ENCODE results near the gene UNC13B.

Gene UNC13B

DNA sequence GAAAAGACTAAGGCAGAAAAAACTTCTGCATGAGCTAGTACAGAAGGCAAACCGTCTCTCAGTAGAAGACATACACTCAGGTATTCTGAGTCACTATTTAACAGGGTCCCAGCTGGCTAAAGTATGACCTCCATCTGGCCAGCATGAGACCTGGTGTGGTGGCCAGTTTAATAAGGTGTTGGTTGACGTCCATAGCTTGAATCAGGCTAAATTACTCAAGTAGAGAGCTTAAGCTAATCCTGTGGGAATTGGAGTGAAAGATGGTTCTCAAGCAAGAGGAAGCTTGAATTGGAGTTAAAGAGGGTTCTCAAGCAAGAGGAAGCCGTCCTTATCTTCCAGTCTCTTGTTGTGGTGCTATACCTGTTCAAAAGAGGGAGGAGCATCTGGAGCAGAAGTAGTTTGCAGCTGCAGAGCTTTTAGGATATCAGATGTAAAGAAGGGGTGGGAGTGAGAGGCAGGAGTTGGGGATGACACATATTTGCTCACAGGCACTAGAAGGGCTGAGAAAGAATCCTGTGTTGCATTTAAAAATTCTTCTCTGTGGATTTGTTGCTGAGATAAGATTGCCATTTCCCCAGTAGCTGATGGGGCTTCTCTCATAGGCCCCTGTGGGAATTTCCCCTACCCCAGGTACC, 192.0 kb downstream of the UNC13B start:
- TF ChIP-seq POLR2AphosphoS5 (IDR thresholded peaks at IDR 0.05; ENCODE audit: low read depth, low read length) (no peak), FOXP2 (optimal IDR thresholded peaks at IDR 0.05; ENCODE audit: borderline replicate concordance, extremely low read depth, extremely low read length, insufficient read depth) (no peak), TAF1 (IDR thresholded peaks at IDR 0.05; ENCODE audit: borderline replicate concordance, insufficient read depth, low read length) (no peak), SIN3A (IDR thresholded peaks at IDR 0.05; ENCODE audit: borderline replicate concordance, insufficient read depth, low read length) (no peak)
- TF ChIP-seq, protein P1, sequence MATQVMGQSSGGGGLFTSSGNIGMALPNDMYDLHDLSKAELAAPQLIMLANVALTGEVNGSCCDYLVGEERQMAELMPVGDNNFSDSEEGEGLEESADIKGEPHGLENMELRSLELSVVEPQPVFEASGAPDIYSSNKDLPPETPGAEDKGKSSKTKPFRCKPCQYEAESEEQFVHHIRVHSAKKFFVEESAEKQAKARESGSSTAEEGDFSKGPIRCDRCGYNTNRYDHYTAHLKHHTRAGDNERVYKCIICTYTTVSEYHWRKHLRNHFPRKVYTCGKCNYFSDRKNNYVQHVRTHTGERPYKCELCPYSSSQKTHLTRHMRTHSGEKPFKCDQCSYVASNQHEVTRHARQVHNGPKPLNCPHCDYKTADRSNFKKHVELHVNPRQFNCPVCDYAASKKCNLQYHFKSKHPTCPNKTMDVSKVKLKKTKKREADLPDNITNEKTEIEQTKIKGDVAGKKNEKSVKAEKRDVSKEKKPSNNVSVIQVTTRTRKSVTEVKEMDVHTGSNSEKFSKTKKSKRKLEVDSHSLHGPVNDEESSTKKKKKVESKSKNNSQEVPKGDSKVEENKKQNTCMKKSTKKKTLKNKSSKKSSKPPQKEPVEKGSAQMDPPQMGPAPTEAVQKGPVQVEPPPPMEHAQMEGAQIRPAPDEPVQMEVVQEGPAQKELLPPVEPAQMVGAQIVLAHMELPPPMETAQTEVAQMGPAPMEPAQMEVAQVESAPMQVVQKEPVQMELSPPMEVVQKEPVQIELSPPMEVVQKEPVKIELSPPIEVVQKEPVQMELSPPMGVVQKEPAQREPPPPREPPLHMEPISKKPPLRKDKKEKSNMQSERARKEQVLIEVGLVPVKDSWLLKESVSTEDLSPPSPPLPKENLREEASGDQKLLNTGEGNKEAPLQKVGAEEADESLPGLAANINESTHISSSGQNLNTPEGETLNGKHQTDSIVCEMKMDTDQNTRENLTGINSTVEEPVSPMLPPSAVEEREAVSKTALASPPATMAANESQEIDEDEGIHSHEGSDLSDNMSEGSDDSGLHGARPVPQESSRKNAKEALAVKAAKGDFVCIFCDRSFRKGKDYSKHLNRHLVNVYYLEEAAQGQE (IDR thresholded peaks at IDR 0.05; ENCODE audit: insufficient read depth in 1 of 2, low read depth in 2 of 2, low read length in 2 of 2), result no peak

DNA sequence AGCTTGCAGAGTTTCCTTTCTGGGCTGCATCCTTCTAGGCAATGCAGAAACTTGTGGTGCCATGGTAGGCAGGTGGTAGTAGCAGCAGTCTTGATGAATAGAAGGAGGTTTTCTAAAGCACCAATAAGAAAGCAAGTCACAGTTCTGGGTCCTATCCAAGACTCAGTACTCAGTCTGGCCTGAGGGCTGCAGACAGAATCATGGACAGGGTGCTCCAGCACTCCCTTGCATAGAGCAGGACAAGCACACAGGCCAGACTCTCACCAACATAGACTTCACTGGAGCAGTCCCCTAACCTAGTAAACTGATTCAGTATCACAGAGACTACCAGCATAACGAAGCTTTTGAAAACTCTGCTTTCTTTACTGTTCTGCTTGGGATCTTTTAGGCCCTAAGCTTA, 194.1 kb downstream of the UNC13B start:
- no peak for TF ChIP-seq SIN3A (IDR thresholded peaks at IDR 0.05; ENCODE audit: borderline replicate concordance, insufficient read depth, low read length)
- TF ChIP-seq TAF1 (IDR thresholded peaks at IDR 0.05; ENCODE audit: borderline replicate concordance, insufficient read depth, low read length), result no peak
- TF ChIP-seq, protein P1 (IDR thresholded peaks at IDR 0.05; ENCODE audit: insufficient read depth in 1 of 2, low read depth in 2 of 2, low read length in 2 of 2), result no peak
- no peak for TF ChIP-seq POLR2AphosphoS5 (IDR thresholded peaks at IDR 0.05; ENCODE audit: low read depth, low read length)
- no peak for TF ChIP-seq FOXP2 (optimal IDR thresholded peaks at IDR 0.05; ENCODE audit: borderline replicate concordance, extremely low read depth, extremely low read length, insufficient read depth)

DNA sequence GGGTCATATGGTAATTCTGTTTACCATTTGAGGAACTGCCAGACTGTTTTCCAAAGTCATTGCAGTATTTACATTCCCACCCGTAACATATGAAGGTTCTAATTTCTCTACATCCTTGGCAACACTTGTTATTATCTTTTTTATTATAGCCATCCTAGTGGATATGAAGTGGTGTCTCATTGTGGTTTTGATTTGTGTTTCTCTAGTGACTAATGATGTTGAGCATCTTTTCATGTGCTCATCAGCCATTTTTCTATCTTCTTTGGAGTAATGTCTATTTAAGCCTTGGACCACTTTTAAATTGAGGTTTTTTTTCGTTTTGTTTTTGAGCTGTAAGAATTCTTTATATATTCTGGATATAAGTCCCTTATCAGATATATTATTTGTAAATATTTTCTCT, 195.3 kb downstream of the UNC13B start:
- TF ChIP-seq SIN3A (IDR thresholded peaks at IDR 0.05; ENCODE audit: borderline replicate concordance, insufficient read depth, low read length), result no peak
- no peak for TF ChIP-seq FOXP2 (optimal IDR thresholded peaks at IDR 0.05; ENCODE audit: borderline replicate concordance, extremely low read depth, extremely low read length, insufficient read depth)
- TF ChIP-seq POLR2AphosphoS5 (IDR thresholded peaks at IDR 0.05; ENCODE audit: low read depth, low read length), result no peak
- TF ChIP-seq TAF1 (IDR thresholded peaks at IDR 0.05; ENCODE audit: borderline replicate concordance, insufficient read depth, low read length), result no peak
- TF ChIP-seq, protein P1 (IDR thresholded peaks at IDR 0.05; ENCODE audit: insufficient read depth in 1 of 2, low read depth in 2 of 2, low read length in 2 of 2), result no peak

DNA sequence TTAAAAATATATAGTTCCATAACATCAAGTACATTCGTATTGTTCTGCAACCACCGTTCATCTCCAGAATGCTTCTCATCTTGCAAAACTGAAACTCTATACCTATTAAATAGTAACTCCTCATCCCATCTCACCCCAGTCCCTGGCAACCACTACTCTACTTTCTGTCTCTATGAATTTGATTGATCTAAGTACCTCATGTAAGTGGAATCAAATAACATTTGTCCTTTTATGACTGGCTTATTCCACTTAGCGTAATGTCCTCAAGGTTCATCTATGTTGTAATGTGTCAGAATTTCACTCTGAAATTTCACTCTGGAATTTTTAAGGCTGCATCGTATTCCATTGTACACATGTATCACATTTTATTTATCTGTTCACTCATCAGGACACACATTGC, 196.0 kb downstream of the UNC13B start:
- TF ChIP-seq FOXP2 (optimal IDR thresholded peaks at IDR 0.05; ENCODE audit: borderline replicate concordance, extremely low read depth, extremely low read length, insufficient read depth) (no peak), POLR2AphosphoS5 (IDR thresholded peaks at IDR 0.05; ENCODE audit: low read depth, low read length) (no peak), SIN3A (IDR thresholded peaks at IDR 0.05; ENCODE audit: borderline replicate concordance, insufficient read depth, low read length) (no peak), TAF1 (IDR thresholded peaks at IDR 0.05; ENCODE audit: borderline replicate concordance, insufficient read depth, low read length) (no peak)
- TF ChIP-seq, protein P1 (IDR thresholded peaks at IDR 0.05; ENCODE audit: insufficient read depth in 1 of 2, low read depth in 2 of 2, low read length in 2 of 2), result no peak
